Purkinje cell (primary cell): ENCODE measurements around the gene MGAT4D. TPM values are rescaled to one million over a fixed set of nuclear protein-coding genes. Genes with fewer than 3 reads are reported as not detected.

Experiments used
- polyA plus RNA-seq: library from polyadenylated mRNA; unstranded; fragments of >200 nt; fragmentation: Nextera tagmentation; gene quantifications from 2 replicates; pipeline ENCODE4 v1.2.1, GENCODE V29; 2014

Gene MGAT4D
- polyA plus RNA-seq, result not detected in 2 replicates

DNA sequence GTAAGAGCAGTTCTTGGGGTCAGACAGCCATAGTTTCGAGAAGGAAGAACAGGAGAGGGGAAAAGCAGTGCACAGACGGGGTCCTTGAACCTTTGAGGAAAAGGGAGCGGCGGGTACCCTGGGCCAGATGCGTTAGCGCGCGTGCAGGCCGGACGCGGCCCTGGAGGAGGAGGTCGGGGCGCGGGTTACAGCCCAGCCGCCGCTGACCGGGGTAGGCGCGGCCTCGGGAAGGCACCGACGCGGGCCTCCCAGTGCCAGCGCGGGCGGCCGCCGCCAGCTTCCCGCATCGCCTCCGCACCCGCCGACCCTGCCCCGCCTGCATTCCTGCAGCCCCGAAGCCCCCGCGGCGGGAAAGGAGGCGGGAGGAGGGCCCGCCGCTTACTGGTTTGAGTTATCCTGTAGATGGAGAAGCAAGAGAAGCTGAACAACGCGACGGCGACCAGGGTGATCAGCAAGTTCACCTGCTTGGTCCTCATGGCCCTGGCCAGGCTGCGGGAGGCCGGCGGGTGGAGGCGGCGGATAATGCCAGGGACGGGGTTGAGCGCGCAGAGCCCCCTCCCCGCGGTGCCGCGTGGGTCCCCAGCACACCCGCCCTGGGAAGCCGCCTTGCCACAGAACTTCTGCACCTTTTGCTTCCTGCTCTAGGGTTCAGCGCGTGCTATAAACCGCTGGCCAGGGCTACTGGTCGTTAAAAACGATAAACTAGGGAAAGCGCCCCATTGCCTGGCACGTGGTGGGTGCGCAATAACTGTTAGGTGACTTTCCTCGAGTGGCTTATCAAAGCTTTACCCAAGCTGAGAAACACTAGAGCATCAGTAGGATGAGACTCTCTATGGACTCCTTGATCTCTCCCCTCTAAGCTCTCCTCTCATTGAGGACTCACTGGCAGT lies at the start of gene MGAT4D:
MGAT4D (minus strand) TSS at position 547 of the 890 bp plus-strand sequence; CDS start at position 476, 71 bp downstream.

DNA sequence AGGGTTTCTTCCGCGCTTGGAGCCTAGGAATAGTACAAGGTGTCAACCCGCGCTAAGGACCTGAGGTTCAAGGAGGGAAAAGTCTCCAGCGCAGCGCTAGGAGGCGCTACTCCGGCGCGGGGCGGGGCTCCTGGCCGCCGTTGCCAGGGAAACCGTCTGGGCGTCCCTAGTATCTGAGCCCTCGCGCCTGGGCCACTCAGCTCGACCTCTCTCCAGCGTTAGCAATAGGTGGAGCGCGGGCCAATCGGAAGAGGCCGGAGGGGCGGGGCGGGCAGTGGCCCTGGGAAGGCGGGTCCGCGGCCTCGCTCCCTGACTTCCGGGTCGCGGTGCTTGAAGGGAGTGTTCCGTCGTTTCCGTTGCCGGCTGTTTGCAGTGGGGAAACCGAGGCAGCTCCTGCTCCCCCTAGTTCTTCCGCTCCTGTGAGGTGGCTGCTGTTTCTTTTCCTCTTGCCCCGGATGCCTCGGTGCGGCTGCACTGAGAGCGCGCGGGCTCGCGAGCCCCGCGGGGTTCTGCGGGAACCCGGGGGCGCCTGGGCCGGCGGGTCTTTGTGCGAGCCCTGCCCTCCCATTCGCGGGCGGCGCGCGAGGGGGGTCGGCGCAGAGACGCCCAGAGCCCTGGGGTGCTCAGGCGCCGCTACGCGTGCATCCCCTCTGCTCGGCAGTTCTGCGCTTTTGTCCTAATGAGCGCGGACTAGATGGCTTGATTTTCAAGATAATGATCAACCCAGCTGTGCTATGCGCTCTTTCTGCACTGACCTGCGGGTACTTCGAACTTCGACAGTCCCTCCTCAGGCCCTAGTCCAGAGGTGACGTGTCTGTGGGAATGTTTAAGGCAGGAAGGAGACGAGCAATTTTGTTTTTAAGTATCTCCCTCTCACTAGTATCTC lies 26.0 kb upstream of the MGAT4D start, which contains the start of gene ELMOD2:
ELMOD2 (plus strand) TSS at position 312 of the 886 bp plus-strand sequence. CDS start 1,261 bp downstream, outside the sequence.

DNA sequence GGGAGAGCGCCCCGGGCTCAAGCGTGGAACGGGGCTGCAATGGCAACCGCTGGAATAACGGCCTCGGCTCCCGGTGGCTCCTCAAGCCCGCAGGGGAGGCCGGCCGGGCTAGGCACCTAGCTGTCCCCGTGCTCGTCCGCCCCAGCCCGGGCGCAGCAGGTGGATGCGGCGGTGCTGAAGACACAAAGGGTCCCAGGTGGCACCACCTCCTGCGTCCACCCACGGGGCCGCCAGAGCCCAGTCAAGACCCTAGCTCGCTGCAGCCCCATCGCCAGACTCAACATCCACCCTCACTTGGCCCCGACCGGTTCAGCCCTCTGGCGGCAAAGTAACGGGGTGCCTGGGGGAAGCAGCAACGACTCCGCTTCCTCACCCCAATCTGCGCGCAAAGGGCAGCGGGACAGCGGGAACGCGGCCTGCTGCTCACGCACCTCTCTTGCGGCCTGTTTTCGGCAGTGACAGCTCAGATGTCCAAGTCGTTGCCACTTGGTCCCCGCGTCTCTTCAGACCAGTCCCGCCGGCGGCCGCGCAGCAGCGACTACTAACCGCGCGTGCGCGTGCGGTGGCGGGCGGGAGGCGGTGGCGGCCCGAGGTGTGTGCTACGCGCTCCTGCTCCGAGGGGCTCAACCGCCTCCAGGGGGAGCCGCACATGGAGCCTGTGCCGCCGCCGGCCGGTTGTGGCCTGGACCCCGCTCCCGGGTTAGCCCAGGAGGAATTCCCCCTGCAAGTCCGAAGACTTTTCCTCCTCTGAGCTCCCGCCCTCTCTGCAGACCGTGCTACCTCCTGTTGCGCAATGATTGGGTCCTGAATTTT lies 70.8 kb downstream of the MGAT4D start, which contains the start of gene CLGN:
CLGN (minus strand) TSS at position 543 of the 813 bp plus-strand sequence. CDS start 14,570 bp downstream, outside the sequence.

Other genes with a start within 250 kb of the MGAT4D start
- gene SCOC, start 124.6 kb downstream of the MGAT4D start, polyA plus RNA-seq, result 681 and 739 TPM in 2 replicates
- 1.2 and 3.9 TPM in 2 replicates for gene CLGN, start 70.6 kb downstream of the MGAT4D start, polyA plus RNA-seq
- gene ELMOD2, start 25.9 kb upstream of the MGAT4D start, polyA plus RNA-seq, result 24.2 and 25.7 TPM in 2 replicates
- gene UCP1, start 70.7 kb upstream of the MGAT4D start, polyA plus RNA-seq, result not detected in 2 replicates